GM10248 (cell line): ENCODE measurements around the gene DHODH.

Source experiments
- CTCF ChIA-PET: fragments of 300-600 bp; sonication (Branson Sonifier 250); formaldehyde crosslinking; extraction: SDS; loops from one replicate; lab custom pipeline; 2021; ENCODE audit warnings: antibody characterized with exemption; lab: Yijun Ruan, JAX
- POLR2A ChIA-PET: fragments of 350-650 bp; sonication (Branson Sonifier 250); formaldehyde crosslinking; extraction: SDS; loops from one replicate; lab custom pipeline; 2020; ENCODE audit warnings: antibody characterized with exemption; lab: Yijun Ruan, JAX
- DNase-seq: peaks from one replicate; pipeline ENCODE4 v3.0.0; 2012; ENCODE audit errors: extremely low spot score
- CTCF ChIP-seq: IDR thresholded peaks from 2 replicates; pipeline ENCODE4 v1.5.1; 2012; ENCODE audit warnings: mild to moderate bottlenecking, low read depth; ENCODE audit errors: extremely low read depth, missing control alignments, control extremely low read depth

Gene DHODH

GRCh38 chr16:71969353-71969752 lies 39.2 kb upstream of the DHODH start:
- CTCF ChIA-PET, result interaction anchor here (0.8 to 5.0 kb wide), 2 partner anchors 8 to 358 kb away, joined by 3 to 27 read pairs; no protein-coding TSS in a partner anchor
- no peak for DNase-seq
- POLR2A ChIA-PET, result interaction anchor here (0.6 kb wide), 1 partner anchor 36 kb away, joined by 3 read pairs; no protein-coding TSS in a partner anchor
- no peak for TF ChIP-seq CTCF

- CTCF ChIA-PET, result interaction anchor here (5.0 kb wide), 1 partner anchor 11 kb away, joined by 27 read pairs; no protein-coding TSS in a partner anchor
- DNase-seq, result no peak
- POLR2A ChIA-PET, result no interaction called here
- no peak for TF ChIP-seq CTCF
Measured at GRCh38 chr16:71971571-71971970, 37.0 kb upstream of the DHODH start.

GRCh38 chr16:71972356-71972755 lies 36.2 kb upstream of the DHODH start:
- POLR2A ChIA-PET, result no interaction called here
- DNase-seq, result no peak
- TF ChIP-seq CTCF, result no peak
- CTCF ChIA-PET, result interaction anchor here (5.0 kb wide), 1 partner anchor 11 kb away, joined by 27 read pairs; no protein-coding TSS in a partner anchor

GRCh38 chr16:71973001-71973400 lies 35.5 kb upstream of the DHODH start:
- TF ChIP-seq CTCF, result no peak
- CTCF ChIA-PET, result interaction anchor here (2.1 to 5.0 kb wide), 2 partner anchors 11 to 12 kb away, joined by 5 to 27 read pairs; no protein-coding TSS in a partner anchor
- no peak for DNase-seq
- POLR2A ChIA-PET, result no interaction called here

DNA sequence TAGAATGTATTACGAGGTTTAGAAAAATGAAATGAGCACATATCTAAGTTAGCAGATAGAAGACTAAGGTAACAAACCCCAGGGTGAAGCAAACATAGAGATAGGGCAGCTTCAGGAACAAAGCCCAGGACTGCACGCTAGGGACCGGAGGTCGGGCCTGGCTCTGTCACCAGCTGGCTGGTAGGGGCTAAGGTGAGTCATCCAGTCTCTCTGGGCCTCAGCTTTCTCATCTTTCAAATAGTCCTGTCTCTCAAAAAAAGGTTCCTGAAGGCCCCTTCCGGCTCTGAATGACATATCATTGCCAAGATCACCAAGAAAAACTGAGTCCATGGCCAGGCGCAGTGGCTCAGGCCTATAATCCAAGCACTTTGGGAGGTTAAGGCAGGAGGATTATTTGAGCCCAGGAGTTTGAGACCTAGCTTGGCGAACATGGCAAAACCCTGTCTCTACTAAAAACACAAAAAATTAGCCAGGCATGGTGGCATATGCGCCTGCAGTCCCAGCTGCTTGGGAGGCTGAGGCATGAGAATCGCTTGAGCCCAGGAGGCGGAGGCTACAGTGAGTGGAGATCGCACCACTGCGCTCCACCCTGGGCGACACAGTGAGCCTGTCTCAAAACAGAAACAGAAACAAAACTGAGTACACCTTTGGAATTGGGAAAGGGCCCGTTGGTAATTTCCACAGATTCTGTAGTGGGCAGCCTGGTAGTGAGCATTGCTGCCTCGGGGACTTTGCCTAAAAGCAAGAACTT lies 34.3 kb upstream of the DHODH start:
- CTCF ChIA-PET, result interaction anchor here (1.0 to 5.0 kb wide), 3 partner anchors 10 to 13 kb away, joined by 4 to 27 read pairs (median 5); no protein-coding TSS in a partner anchor
- TF ChIP-seq CTCF, result no peak
- POLR2A ChIA-PET, result no interaction called here
- no peak for DNase-seq

GRCh38 chr16:71985262-71985974 lies 23.1 kb upstream of the DHODH start:
- no peak for DNase-seq
- POLR2A ChIA-PET, result no interaction called here
- no peak for TF ChIP-seq CTCF
- CTCF ChIA-PET, result interaction anchor here (1.7 to 2.4 kb wide), 2 partner anchors 11 to 22 kb away, joined by 4 to 5 read pairs; no protein-coding TSS in a partner anchor
